Endothelial cell (in vitro differentiated cells): ENCODE data around the gene RXRG. TPM values are rescaled to one million over a fixed set of nuclear protein-coding genes. Genes with fewer than 3 reads are reported as not detected.

ENCODE experiments used
- DNase-seq: peaks from one replicate; pipeline ENCODE4 v3.0.0; 2021; ENCODE audit warnings: low spot score
- H3K27ac Mint-ChIP-seq: one replicate; pipeline ENCODE4 v1.8.0; 2021; ENCODE audit warnings: mixed read lengths, inconsistent platforms; ENCODE audit not compliant: unreplicated experiment
- H3K27me3 Mint-ChIP-seq: one replicate; pipeline ENCODE4 v1.8.0; 2021; ENCODE audit warnings: mild to moderate bottlenecking, moderate library complexity, mixed read lengths, inconsistent platforms; ENCODE audit not compliant: unreplicated experiment
- H3K36me3 Mint-ChIP-seq: one replicate; pipeline ENCODE4 v1.8.0; 2021; ENCODE audit warnings: mild to moderate bottlenecking, low read depth, mixed read lengths, inconsistent platforms; ENCODE audit not compliant: unreplicated experiment
- H3K4me1 Mint-ChIP-seq: one replicate; pipeline ENCODE4 v1.8.0; 2021; ENCODE audit warnings: mild to moderate bottlenecking, mixed read lengths, inconsistent platforms; ENCODE audit not compliant: unreplicated experiment
- H3K4me3 Mint-ChIP-seq: one replicate; pipeline ENCODE4 v1.8.0; 2021; ENCODE audit warnings: mild to moderate bottlenecking, mixed read lengths, inconsistent platforms; ENCODE audit not compliant: unreplicated experiment
- H3K9me3 Mint-ChIP-seq: one replicate; pipeline ENCODE4 v1.8.0; 2021; ENCODE audit warnings: mixed read lengths, inconsistent platforms; ENCODE audit not compliant: unreplicated experiment
- CTCF ChIP-seq: fragments of 200-600 bp; sonication (generic); IDR thresholded peaks from one replicate; pipeline ENCODE4 v1.5.0; 2021; ENCODE audit warnings: antibody characterized with exemption; ENCODE audit not compliant: unreplicated experiment
- total RNA-seq: library from RNA; stranded (reverse); fragmentation: NEBNext Ultra II Directional; extraction: Animal tissue kit (Norgen Biotek cat#: 25700); gene quantifications from one replicate; pipeline ENCODE4 v1.2.1, GENCODE V29; 2021; ENCODE audit not compliant: unreplicated experiment

Gene RXRG
- total RNA-seq, 1 donor from 2014 or later = not detected

- no peak for TF ChIP-seq CTCF
- Mint-ChIP-seq H3K36me3 (no peaks in the 10 kb centered on the region), H3K4me3 (no peak overlapping the region), H3K27me3 (peaks cover 1% of the 10 kb centered on the region), H3K9me3 (no peaks in the 10 kb centered on the region), H3K4me1 (no peaks in the 10 kb centered on the region), H3K27ac (no peak overlapping the region)
- no peak for DNase-seq
Observed at GRCh38 chr1:165454091-165454610, 9.2 kb upstream of the RXRG start.

- Mint-ChIP-seq H3K36me3 (no peaks in the 10 kb centered on the region), H3K4me3 (no peak overlapping the region), H3K9me3 (no peaks in the 10 kb centered on the region), H3K4me1 (no peaks in the 10 kb centered on the region), H3K27ac (no peak overlapping the region), H3K27me3 (peaks cover 1% of the 10 kb centered on the region)
- DNase-seq = no peak
- TF ChIP-seq CTCF = no peak
Observed at GRCh38 chr1:165452336-165453130, 7.6 kb upstream of the RXRG start.

- Mint-ChIP-seq H3K4me3 (no peak overlapping the region), H3K9me3 (no peaks in the 10 kb centered on the region), H3K36me3 (no peaks in the 10 kb centered on the region), H3K27ac (no peak overlapping the region), H3K4me1 (no peaks in the 10 kb centered on the region), H3K27me3 (peaks cover 1% of the 10 kb centered on the region)
- no peak for TF ChIP-seq CTCF
- DNase-seq = no peak
Observed at GRCh38 chr1:165451691-165452090, 6.8 kb upstream of the RXRG start.

GRCh38 chr1:165449131-165449530, 4.2 kb upstream of the RXRG start:
- H3K27ac Mint-ChIP-seq = no peak overlapping the region
- no peaks in the 10 kb centered on the region for H3K9me3 Mint-ChIP-seq
- H3K27me3 Mint-ChIP-seq = peaks cover 8% of the 10 kb centered on the region
- no peak for DNase-seq
- no peak overlapping the region for H3K4me3 Mint-ChIP-seq
- H3K4me1 Mint-ChIP-seq = no peaks in the 10 kb centered on the region
- TF ChIP-seq CTCF = no peak
- H3K36me3 Mint-ChIP-seq = no peaks in the 10 kb centered on the region

GRCh38 chr1:165445388-165445787, 462 bp upstream of the RXRG start:
- H3K27ac Mint-ChIP-seq = no peak overlapping the region
- peaks cover 8% of the 10 kb centered on the region for H3K27me3 Mint-ChIP-seq
- H3K4me1 Mint-ChIP-seq = peaks cover 7% of the 10 kb centered on the region
- no peaks in the 10 kb centered on the region for H3K36me3 Mint-ChIP-seq
- no peak overlapping the region for H3K4me3 Mint-ChIP-seq
- TF ChIP-seq CTCF = no peak
- no peaks in the 10 kb centered on the region for H3K9me3 Mint-ChIP-seq
- DNase-seq = no peak
